ENCODE data around the gene FGF18.
"Not testable (repeated sequence)": the region's sequence is repeated elsewhere in the genome, so short reads cannot be mapped to it uniquely, and the experiment has no call there.

FGF18 gene

GRCh38 chr5:171392585-171393159 lies 26.8 kb upstream of the FGF18 start:
- H3K4me3 ChIP-seq (replicated peaks; ENCODE audit: low read depth, low read length) = no peak overlapping the region
- TF ChIP-seq CTCF (IDR thresholded peaks at IDR 0.05; ENCODE audit: low read length, missing control alignments) = no peak
- DNase-seq (ENCODE audit: low read depth) = no peak

GRCh38 chr5:171395042-171395441 lies 24.4 kb upstream of the FGF18 start:
- no peak for TF ChIP-seq CTCF (IDR thresholded peaks at IDR 0.05; ENCODE audit: low read length, missing control alignments)
- no peak overlapping the region for H3K4me3 ChIP-seq (replicated peaks; ENCODE audit: low read depth, low read length)
- DNase-seq (ENCODE audit: low read depth) = no peak

- not testable (repeated sequence) for H3K4me3 ChIP-seq (replicated peaks; ENCODE audit: low read depth, low read length); DNase-seq (ENCODE audit: low read depth)
Observed at GRCh38 chr5:171396583-171396982, 22.9 kb upstream of the FGF18 start.

GRCh38 chr5:171397190-171397589 lies 22.3 kb upstream of the FGF18 start:
- TF ChIP-seq CTCF (IDR thresholded peaks at IDR 0.05; ENCODE audit: low read length, missing control alignments) = no peak
- no peak for DNase-seq (ENCODE audit: low read depth)
- H3K4me3 ChIP-seq (replicated peaks; ENCODE audit: low read depth, low read length) = no peak overlapping the region

GRCh38 chr5:171397599-171397998 lies 21.8 kb upstream of the FGF18 start:
- no peak overlapping the region for H3K4me3 ChIP-seq (replicated peaks; ENCODE audit: low read depth, low read length)
- TF ChIP-seq CTCF (IDR thresholded peaks at IDR 0.05; ENCODE audit: low read length, missing control alignments) = no peak
- DNase-seq (ENCODE audit: low read depth) = no peak

GRCh38 chr5:171398660-171399059 lies 20.8 kb upstream of the FGF18 start:
- DNase-seq (ENCODE audit: low read depth); H3K4me3 ChIP-seq (replicated peaks; ENCODE audit: low read depth, low read length): not testable (repeated sequence)

- H3K4me3 ChIP-seq (replicated peaks; ENCODE audit: low read depth, low read length) = no peak overlapping the region
- no peak for TF ChIP-seq CTCF (IDR thresholded peaks at IDR 0.05; ENCODE audit: low read length, missing control alignments)
Observed at GRCh38 chr5:171400169-171400568, 19.3 kb upstream of the FGF18 start.

GRCh38 chr5:171401167-171401947 lies 18.1 kb upstream of the FGF18 start:
- no peak for TF ChIP-seq CTCF (IDR thresholded peaks at IDR 0.05; ENCODE audit: low read length, missing control alignments)
- no peak for DNase-seq (ENCODE audit: low read depth)

More at GRCh38 chr5:171400169-171400568, 19.3 kb upstream of the FGF18 start:
- DNase-seq (ENCODE audit: low read depth) = no peak

GRCh38 chr5:171402751-171403150 lies 16.7 kb upstream of the FGF18 start:
- DNase-seq (ENCODE audit: low read depth); H3K4me3 ChIP-seq (replicated peaks; ENCODE audit: low read depth, low read length): not testable (repeated sequence)

More at GRCh38 chr5:171401167-171401947, 18.1 kb upstream of the FGF18 start:
- no peak overlapping the region for H3K4me3 ChIP-seq (replicated peaks; ENCODE audit: low read depth, low read length)
